GM12875 (cell line): ENCODE data around the gene FOXJ3.

Experiments
- H3K4me3 ChIP-seq: one replicate; pipeline ENCODE4 v1.5.1; 2011; ENCODE audit warnings: low read depth, low read length, control low read depth
- CTCF ChIP-seq: IDR thresholded peaks from 2 replicates; pipeline ENCODE4 v1.5.1; 2011; ENCODE audit warnings: low read depth, mild to moderate bottlenecking, control low read depth, inconsistent platforms, low read length, moderate library complexity, borderline replicate concordance; ENCODE audit not compliant: insufficient read depth

FOXJ3 gene

GRCh38 chr1:42350086-42350485, 15.1 kb upstream of the FOXJ3 start:
- H3K4me3 ChIP-seq, result no peak overlapping the region
- no peak for TF ChIP-seq CTCF

GRCh38 chr1:42348498-42348897, 13.5 kb upstream of the FOXJ3 start:
- TF ChIP-seq CTCF, result no peak
- no peak overlapping the region for H3K4me3 ChIP-seq

- no peak for TF ChIP-seq CTCF
- no peak overlapping the region for H3K4me3 ChIP-seq
These were observed 8.0 kb upstream of the FOXJ3 start for GRCh38 chr1:42343049-42343448.

- TF ChIP-seq CTCF, result no peak
- no peak overlapping the region for H3K4me3 ChIP-seq
These were observed 5.9 kb upstream of the FOXJ3 start for GRCh38 chr1:42340901-42341300.

- no peak for TF ChIP-seq CTCF
- no peak overlapping the region for H3K4me3 ChIP-seq
These were observed 5.1 kb upstream of the FOXJ3 start for GRCh38 chr1:42340093-42340492.

GRCh38 chr1:42336978-42337377, 1.9 kb upstream of the FOXJ3 start:
- no peak for TF ChIP-seq CTCF
- no peak overlapping the region for H3K4me3 ChIP-seq

GRCh38 chr1:42335809-42336518, 929 bp upstream of the FOXJ3 start:
- no peak for TF ChIP-seq CTCF
- H3K4me3 ChIP-seq, result peak overlapping the region; percentile 64
